NCI-H524 treated with DMSO at 0.1 percent for 48 hours (cell line): Measurements from ENCODE around the gene GALK1.
"Not testable (repeated sequence)": the region's sequence is repeated elsewhere in the genome, so short reads cannot be mapped to it uniquely, and the experiment has no call there.

ENCODE experiments used
- DNase-seq: peaks from one replicate; lab custom pipeline; 2025; lab: John Stamatoyannopoulos, UW

GALK1 gene

DNA sequence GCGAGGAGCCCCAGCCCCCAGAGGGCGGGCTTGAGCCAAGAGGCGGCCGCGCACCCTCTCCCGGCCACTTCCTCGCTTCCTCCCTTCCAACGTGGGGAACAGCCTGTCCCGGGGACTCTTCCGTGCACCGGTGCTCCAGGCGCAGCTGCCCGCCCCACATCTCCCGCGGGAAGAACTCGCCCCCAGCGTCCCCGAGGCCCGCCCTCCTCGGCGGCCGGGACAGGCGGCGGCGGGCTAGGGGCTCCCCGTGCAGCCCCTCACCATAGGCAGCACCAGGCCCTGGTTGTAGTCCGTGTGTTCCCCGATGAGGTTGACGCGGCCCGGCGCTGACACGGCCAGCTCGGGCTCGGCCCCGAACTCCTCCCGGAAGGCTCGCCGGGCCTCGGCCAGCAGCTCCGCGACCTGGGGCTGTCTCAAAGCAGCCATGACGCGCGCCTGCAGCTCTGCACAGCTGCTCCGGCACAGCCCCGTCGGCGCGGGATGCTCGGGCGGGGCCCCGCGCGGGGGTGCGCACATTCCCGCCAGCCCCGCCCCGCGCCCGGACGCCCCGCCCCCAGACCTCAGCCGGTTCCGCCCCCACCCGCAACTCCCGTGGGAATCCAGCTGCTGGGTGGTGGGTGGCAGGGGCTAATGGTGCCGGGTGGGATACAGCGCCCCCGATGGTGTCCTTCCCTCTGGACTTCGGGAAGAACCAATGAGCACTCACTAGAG, at the start of gene GALK1:
Gene GALK1, minus strand, starts transcription at position 482 of the 711 bp plus-strand sequence. Its CDS starts 56 bp downstream, at position 426.
- peak; percentile 48 for DNase-seq

DNA sequence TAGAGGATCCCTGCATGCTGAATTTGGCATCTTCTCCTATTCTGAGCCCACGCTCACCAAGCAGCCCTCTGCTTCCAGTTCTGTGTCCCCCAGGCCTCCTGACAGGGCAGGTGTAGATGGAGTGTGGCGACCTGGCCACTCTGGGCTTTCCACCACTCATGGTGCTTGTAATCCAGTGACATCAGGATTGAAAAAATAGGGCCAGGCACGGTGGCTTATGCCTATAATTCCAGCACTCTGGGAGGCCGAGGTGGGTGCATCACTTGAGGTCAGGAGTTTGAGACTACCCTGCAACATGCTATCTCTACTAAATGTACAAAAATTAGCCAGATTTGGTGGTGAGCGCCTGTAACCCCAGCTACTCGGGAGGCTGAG, 49.0 kb upstream of the GALK1 start:
- no peak for DNase-seq

DNA sequence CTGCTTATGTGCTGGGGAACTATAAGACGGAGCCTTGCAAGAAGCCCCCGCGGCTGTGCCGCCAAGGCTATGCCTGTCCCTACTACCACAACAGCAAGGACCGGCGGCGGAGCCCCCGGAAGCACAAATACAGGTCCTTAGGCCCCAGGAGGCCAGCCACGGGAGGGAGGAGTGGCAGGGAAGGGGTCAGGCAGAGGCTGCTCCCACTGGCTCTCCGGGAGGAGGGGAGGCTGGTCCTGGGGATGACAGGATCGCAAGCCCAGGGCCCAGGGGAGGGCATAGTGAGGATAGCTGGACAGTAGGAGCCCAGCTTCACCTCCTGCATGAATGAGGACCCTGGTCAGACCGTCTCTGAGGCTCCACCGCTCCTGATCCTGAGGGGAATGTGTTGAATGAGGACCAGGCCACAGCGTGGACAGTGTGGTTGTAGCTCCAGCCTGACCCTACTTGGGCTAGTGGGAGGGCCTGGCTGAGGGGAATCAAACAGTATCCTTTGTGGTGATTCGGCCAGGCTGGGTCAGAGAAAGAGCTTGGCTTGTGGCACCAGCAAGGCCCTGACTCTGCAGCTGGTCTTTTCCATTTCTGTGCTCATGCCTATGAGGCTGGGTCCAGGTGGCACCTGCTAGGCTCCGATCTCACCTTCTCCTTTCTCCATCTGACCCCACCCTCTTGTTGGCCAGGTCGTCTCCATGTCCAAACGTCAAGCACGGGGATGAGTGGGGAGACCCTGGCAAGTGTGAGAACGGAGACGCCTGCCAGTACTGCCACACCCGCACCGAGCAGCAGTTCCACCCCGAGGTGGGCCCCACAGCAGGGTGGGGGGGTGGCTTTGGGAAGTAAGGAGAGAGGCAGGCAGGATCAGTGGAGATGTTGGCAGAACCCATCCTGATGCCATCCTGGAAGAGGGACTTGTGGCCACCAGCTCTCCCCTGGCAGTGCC, 48.4 kb upstream of the GALK1 start:
- DNase-seq: no peak

DNA sequence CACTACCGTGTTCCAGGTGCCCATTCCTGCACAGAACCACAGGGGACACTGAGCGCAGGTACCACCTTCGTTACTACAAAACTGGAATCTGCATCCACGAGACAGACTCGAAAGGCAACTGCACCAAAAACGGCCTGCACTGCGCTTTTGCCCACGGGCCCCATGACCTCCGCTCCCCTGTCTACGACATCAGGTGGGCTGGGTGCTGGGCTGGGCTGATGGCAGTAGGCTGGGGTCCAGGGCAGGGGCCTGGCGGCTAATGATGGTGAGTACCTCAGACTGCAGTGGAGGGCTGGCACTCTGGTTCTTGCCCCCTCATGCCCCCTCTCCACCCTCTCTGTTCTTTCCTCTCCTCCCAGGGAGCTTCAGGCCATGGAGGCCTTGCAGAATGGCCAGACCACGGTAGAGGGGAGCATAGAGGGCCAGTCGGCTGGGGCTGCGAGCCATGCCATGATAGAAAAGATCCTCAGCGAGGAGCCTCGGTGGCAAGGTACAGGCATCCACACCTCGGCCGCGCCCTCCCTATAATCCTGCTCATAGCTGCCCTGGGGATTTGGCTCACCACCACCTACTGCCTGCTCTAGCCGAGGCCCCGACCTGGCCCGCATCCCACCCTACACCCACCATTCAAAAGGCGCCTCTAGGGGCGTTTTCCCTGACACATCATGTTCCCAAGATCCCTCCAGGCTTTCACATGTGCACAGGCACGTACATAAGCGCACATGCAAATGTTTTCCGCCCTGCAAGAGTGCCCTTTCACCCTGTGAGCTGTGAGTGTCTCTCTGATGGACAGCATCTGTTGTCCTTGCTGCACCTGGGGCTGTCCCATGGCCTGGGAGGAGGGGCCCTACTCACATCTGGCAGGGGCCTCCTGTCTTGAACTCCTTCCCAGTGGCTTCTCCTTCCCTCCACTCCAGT, 47.4 kb upstream of the GALK1 start:
- DNase-seq: no peak

DNA sequence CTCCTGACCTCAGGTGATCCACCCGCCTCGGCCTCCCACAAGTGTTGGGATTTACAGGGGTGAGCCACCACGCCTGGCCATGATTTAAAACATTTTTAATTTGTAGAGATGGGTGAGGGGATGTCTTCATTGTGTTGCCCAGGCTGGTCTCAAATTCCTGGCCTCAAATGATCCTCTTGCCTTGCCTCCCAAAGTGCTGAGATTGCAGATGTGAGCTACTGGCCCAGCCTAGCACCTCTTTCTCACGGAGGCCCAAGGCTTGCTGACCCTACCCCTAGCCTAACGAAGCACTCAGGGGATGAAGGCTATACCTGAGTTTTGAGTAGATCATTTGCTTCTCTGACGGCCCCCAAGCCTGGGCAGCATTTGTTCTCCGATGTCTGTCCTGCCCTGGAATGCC, 46.2 kb upstream of the GALK1 start:
- no peak for DNase-seq

DNA sequence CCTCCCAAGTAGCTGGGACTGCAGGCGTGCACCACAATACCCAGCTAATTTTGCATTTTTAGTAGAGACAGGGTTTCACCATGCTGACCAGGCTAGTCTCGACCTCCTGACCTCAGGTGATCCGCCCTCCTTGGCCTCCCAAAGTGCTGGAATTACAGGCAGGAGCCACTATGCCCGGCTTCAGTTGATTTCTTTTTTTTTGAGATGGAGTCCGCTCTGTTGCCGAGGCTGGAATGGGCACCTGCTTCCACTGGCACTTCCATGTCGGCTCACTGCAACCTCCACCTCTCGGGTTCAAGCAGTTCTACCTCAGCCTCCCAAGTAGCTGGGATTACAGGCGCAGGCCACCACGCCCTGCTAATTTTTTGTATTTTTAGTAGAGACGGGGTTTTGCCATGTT, 45.8 kb upstream of the GALK1 start:
- DNase-seq: not testable (repeated sequence)

DNA sequence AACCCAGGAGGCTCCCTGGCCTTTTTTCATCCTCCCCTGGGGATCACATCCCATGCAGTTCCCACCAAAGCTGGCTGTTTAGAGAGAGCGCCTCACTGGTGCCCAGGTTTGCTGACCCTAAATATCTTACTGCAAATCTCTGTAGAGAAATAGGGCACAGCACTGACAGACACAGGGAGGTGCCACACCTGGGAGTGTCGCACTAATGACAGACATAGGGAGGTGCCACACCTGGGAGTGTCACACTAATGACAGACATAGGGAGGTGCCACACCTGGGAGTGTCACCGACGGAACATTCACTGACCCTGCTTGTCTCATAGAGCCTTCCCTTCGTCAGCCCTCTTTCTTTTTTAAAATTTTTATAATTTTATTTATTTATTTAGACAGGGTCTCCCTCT, 45.2 kb upstream of the GALK1 start:
- no peak for DNase-seq

DNA sequence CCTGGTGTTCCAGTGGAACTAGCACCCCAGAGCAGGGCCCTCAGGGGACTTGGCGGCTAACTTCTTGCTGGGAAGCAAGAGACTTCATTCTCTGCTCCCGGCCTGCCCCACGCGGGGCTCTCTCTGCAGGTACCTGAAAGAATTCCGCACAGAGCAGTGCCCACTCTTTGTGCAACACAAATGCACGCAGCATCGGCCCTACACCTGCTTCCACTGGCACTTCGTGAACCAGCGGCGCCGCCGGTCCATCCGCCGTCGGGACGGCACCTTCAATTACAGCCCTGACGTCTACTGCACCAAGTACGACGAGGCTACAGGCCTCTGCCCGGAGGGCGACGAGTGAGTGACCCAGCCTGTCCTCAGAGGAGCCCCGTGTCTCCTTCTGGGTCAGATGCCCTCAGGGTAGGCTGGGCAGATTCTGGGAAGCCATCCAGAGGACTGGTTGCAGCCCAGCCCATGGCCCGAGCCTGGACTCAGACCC, 44.7 kb upstream of the GALK1 start:
- DNase-seq: no peak

DNA sequence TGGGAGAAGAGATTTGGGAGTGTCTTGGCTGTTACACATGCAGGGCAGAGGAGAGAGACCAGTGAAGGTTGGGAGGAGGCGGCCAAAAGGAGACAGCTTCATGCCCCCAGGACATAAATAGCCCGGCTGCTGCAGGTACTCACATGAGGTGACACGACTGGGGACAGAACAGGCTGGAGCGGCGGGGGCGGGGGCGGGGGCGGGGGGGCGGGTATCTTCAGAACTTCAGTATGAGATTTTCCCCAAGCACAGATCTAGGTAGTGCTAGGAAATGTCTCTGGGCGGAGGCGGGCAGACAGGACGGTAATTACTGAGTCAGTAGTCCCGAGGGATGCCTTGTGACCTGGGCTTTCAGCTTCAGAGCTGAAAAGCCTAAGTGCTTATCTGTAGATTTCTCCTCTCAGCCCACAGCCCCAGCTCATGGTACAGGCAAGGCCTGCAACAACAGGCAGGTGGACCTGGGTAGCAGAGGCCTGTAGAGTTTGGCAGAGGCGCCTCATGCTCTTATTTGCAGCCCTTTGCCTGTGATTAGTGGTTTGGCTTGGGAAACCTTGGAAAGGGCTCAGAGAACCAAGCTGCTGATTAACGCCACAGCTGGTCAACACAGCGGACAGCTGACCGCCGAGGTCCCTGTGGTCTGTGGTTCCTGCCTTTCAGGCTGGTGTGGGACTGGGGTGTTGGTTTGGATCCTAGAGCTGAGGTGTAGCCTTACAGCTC, 44.1 kb upstream of the GALK1 start:
- no peak for DNase-seq

DNA sequence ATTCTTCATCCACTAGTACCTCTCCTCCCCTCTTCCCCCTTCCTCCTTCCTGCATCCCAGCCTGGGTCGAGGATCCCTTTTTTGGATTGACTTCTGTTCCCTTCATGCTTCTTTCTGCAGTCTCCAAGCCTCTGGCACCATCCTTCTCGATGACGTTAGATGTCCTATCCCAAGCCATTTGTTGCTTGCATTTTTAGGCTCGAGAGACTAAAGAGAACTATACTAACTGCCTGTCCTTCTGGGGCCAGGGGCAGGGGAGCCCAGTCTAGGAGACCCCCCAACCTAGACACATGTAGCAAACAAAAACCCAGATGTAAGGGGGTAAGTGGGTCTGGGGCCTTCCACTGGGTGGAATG, 43.5 kb upstream of the GALK1 start:
- DNase-seq: no peak

DNA sequence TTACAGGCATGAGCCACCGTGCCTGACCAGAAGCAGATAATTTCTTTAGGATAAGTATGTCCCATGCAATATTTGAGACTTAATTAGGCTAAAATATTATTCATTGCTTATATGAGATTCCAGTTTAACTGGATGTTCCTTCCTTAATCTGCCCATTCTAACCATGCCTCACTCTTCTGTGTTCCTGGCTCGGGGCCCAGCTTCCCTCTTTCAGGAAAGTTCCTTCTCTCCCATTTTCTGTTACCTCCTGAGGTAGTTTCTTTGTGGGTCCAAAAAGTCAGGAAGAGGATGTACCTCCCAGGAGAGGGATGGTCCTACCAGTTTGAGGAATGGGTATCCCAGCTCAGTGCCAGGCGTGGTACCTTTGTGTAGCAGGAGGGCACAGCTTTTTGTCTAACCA, 42.9 kb upstream of the GALK1 start:
- no peak for DNase-seq

DNA sequence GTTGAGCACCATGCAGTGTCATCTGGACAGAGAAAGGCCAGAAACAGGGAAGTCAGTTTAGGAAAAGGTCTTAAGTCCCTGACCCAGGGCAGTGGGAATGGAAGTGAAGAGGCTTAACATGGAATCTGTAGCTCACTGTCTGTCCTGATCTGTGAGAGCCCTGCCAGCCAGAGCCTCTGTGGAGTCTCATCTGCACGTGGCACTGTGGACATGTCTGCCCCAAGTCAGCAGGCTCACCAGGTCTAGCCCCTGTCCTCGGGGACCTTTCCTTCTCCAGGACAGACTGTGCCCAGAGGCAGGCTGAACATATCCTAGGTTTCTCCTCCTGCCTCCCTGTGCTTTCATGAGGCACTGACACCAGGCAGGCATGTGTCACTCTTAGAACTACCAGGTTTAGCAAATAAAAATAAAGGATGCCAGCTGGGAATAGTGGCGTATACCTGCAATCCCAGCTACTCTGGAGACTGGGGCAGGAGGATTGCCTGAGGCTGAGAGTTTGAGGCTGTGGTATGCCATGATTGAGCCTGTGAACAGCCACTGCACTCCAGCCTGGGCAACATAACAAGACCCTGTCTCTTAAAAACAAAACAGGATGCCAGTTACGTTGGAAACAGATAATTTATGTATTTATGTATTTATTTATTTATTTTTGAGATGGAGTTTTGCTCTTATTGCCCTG, 42.0 kb upstream of the GALK1 start:
- DNase-seq: no peak

DNA sequence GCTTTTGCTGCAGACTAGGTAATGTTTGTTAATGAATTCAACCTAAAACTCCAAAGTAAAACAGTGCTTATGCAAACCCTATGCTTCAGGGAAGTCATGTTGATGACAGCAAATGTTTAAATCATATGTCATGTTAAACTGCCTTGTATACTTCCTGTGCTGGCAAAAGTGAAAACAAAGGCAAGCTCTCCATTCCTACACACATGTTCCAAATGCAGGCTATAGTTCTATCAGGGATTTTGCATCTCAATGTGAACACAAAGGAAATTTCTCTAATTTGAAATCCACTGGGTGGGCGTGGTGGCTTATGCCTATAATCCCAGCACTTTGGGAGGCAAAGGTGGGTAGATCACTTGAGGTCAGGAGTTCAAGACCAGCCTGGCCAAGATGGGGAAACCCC, 38.9 kb upstream of the GALK1 start:
- DNase-seq: no peak

DNA sequence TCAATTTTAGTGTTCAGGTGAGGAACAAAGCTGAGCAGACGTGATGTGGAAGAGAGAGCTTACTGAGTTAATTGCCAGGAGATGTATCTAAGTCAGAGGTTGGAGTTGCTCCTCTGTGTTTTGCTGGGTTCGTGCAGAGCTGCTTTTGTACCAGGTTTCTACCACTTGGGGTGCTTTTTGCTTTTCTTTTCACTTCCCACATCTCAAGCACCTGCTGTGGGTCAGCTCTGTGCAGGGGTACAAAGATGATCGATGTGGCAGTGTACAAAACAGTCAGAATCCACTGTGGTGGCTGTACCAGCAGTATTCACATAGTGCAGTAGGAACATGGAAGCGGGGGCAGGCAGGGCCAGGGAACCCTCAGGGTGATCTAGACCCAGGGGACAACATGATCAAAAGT, 34.4 kb upstream of the GALK1 start:
- DNase-seq: no peak

DNA sequence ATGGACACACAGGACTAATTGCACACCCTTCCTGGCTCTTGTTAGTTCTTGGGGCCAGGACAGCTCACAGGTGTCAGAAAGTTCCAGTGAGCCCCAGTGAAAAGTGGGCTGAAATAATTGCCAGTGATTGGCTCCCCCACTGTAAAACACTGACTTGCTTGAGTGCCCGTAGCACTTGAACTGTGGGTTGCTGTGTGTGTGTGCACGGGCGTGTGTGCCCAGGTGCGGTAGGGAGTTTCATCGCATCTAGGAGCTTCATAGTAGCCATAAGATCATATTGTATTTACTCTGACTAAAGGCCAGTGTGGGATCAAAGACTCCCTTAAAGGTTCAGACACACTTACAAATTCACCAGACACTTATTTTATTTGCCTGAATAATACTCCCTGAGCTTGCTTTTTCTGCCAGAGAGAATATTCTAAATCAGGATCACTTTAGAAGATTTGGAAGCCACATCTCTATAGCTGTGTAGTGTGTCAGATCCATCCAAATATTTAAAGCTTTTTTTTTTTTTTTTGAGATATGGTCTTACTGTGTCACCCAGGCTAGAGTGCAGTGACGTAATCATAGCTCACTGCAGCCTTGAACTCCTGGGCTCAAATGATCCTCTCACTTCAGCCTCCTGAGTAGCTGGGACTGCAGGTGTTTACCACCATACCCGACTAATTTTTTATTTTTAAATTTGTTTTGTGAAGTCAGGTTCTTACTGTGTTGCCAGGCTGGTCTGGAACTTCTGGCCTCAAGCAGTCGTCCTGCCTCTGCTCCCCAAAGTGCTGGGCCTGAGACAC, 31.0 kb upstream of the GALK1 start:
- DNase-seq: no peak

DNA sequence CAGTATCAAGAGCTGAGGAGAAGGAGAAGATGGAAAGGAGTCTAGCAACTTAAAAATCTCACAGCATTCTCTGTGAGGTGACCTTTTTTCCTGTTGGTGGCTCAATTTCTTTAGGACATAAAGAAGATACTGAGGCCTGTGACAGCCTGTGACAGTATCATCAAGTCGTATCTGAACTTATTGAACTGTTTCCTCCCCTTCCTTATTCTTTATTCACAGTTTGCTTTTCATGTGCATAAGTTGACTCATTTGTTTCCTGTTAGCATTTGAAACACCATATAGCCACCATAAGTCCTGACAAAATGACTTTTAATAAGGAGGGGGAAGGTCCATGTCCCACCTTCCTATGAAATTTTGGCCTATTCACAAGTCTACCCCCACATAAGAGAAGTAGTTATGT, 28.5 kb upstream of the GALK1 start:
- no peak for DNase-seq

DNA sequence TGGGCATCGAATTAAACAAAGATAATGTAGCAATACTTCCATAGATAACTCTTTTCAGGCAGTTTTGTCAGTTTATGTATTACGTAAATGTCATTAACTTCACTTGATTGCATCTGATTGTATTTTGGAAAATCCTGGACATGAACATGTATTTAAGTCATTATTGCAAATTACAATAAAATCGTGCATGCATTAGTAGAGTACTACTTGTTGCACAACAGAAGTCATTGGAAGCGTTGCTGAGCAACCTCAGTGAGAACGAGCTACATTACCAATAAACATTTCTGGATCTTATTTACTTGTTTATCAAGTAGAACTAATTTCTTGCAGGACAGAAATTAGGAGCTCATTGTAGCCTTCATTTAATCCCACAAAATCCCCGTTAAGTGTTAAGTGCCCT, 26.3 kb upstream of the GALK1 start:
- DNase-seq: no peak

DNA sequence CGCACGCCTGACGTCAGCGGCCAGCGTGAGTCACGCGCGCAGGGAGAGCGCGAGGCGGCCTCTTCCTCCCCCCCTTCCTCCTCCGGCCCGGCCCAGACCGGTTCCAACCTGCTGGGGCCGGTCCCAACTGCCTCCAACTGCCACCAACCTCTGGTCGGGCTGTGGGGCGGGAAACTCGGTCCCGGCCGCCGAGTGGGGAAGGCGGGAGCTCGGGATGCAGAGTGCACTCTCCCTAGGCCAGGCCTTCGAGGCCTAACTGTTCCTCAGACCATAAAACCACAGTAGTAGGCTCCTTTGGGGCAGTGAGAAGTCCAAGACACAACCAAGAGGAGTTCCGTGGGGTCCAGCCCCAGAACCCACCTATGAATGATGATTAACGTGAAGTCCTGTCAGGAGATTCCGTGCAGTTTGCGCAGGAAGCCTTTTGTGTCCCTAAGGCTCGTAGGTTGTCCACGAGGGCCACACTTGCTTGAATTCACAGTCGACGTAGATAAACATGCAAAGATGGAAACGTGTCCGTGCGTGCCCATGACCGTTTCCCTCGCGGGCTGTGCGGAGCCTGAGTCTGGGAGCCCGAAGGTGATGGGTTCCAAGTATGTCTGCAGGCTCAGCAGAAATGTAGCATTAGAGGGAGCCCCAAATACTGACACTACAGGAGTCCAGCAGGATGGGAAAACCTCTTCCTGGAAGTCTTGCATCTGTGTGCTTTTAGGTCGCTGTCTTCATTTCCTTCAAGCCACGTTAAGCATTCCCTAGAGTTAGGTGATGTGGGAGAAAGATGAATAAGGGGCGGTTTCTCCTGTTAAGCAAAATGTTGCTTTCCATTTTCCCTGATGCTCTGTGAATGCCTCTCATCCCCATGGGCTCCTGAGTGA, 20.3 kb upstream of the GALK1 start:
- DNase-seq: peak; percentile 85

DNA sequence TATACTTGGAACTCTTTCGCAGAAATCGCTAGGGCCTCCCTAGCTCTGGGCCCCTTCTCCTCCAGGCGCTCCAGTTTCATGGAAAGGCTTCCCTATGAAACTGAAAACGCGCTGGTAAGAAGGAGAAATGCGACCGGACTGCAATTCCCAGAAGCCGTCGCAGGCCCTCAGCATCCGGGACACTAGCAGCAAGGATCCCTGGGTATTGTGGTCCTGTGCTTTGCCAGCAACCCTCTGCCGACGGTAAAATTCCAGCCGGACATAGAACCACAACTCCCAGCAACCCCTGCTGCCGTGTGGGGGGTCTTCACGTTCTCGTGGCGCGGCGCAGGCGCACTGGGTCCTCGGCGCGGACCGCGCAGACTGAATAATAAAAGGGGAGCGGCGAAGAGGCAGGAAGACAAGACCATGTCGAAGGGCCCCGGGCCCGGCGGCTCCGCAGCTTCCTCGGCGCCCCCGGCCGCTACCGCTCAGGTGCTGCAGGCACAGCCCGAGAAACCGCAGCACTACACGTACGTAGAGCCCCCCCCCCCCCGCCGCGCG, 19.6 kb upstream of the GALK1 start, which contains the start of gene UNK:
Gene UNK, plus strand, starts transcription at position 334 of the 543 bp plus-strand sequence. Its CDS starts 75 bp downstream, at position 409.
- peak; percentile 100 for DNase-seq
